CD4-positive, alpha-beta T cell (primary cell): ENCODE data around the gene PAPSS1. TPM values are rescaled to one million over a fixed set of nuclear protein-coding genes. Genes with fewer than 3 reads are reported as not detected.

Experiments used
- ATAC-seq: fragments of 200-7000 bp; cut with Tn5 transposase; one replicate; pipeline ENCODE4 v1.10.0; 2022; ENCODE audit warnings: mild to moderate bottlenecking; ENCODE audit not compliant: poor library complexity
- CTCF ChIA-PET: fragments of 350-600 bp; sonication (Branson Sonifier 250); formaldehyde crosslinking; loops from one replicate; lab custom pipeline; 2021; ENCODE audit warnings: antibody characterized with exemption, inconsistent platforms; lab: Charles Lee
- POLR2A ChIA-PET: fragments of 350-600 bp; sonication (Branson Sonifier 250); formaldehyde crosslinking; loops from one replicate; lab custom pipeline; 2021; ENCODE audit warnings: antibody characterized with exemption, inconsistent platforms; lab: Charles Lee
- DNase-seq, 14 experiments: peaks; one replicate each; pipeline ENCODE4 v3.0.0-alpha.2; 2013 to 2020; ENCODE audit warnings: mixed read lengths in 2 of 14
- H3K27ac ChIP-seq, 2 donors: one replicate each; pipeline versions ENCODE4 v1.5.1 to v1.7.0; 2013; ENCODE audit warnings: low read length in 2 of 2, low read depth in 1 of 2, mild to moderate bottlenecking in 1 of 2
- H3K27me3 ChIP-seq, 2 experiments: 1 replicate in 1 of 2; 2 replicates in 1 of 2; pipeline versions ENCODE4 v1.6.1 to v1.7.0; 2013; ENCODE audit warnings: low read length in 2 of 2, control low read depth in 1 of 2, mild to moderate bottlenecking in 1 of 2, moderate library complexity in 1 of 2; ENCODE audit not compliant: insufficient read depth in 2 of 2, control insufficient read depth in 1 of 2
- H3K36me3 ChIP-seq: one replicate; pipeline ENCODE4 v1.6.1; 2013; ENCODE audit warnings: low read length, control low read depth; ENCODE audit not compliant: insufficient read depth
- H3K4me1 ChIP-seq: one replicate; pipeline ENCODE4 v1.6.1; 2013; ENCODE audit warnings: low read length, control low read depth; ENCODE audit not compliant: insufficient read depth
- H3K4me3 ChIP-seq: one replicate; pipeline ENCODE4 v1.5.1; 2013; ENCODE audit warnings: mild to moderate bottlenecking, low read length, moderate library complexity
- H3K9me3 ChIP-seq, 2 experiments: 1 replicate in 1 of 2; 2 replicates in 1 of 2; pipeline versions ENCODE4 v1.6.1 to v1.7.0; 2013; ENCODE audit warnings: low read length in 2 of 2, mild to moderate bottlenecking in 2 of 2, control low read depth in 1 of 2, moderate library complexity in 1 of 2; ENCODE audit not compliant: control insufficient read depth in 1 of 2, insufficient read depth in 1 of 2
- H3K27ac Mint-ChIP-seq: one replicate; pipeline ENCODE4 v1.8.0; 2020; ENCODE audit warnings: mixed read lengths
- H3K27me3 Mint-ChIP-seq: one replicate; pipeline ENCODE4 v1.8.0; 2021; ENCODE audit warnings: mixed read lengths
- H3K36me3 Mint-ChIP-seq: one replicate; pipeline ENCODE4 v1.8.0; 2021; ENCODE audit warnings: low read depth, mixed read lengths
- H3K4me1 Mint-ChIP-seq: one replicate; pipeline ENCODE4 v1.8.0; 2021; ENCODE audit warnings: low read depth, mixed read lengths
- H3K4me3 Mint-ChIP-seq: one replicate; pipeline ENCODE4 v1.8.0; 2020; ENCODE audit warnings: mild to moderate bottlenecking, mixed read lengths
- H3K9me3 Mint-ChIP-seq: one replicate; pipeline ENCODE4 v1.8.0; 2020; ENCODE audit warnings: mixed read lengths
- CTCF ChIP-seq: fragments of 200-600 bp; IDR thresholded peaks from one replicate; pipeline ENCODE4 v1.8.0; 2022; ENCODE audit warnings: antibody characterized with exemption, mild to moderate bottlenecking
- intact Hi-C, 2 experiments: fragments of 100-400 bp; cut with DNase I in 1 of 2; cut with micrococcal nuclease in 1 of 2; formaldehyde crosslinking; loops; one replicate each; pipeline versions ENCODE4 v1.15.1 to v1.9.0; 2023 to 2025; cut with DNase I, micrococcal nuclease
- total RNA-seq, 174 experiments: library from RNA in 2 of 174; stranded (reverse) in 2 of 174; gene quantifications; one replicate each; pipeline ENCODE4 v1.2.3 and lab custom pipeline; 2021 to 2026

PAPSS1 gene
- total RNA-seq, 2 experiments from 2014 or later, result 5.6 to 6.6 TPM

GRCh38 chr4:107648178-107648991, 71.6 kb downstream of the PAPSS1 start:
- ATAC-seq, result no peak
- DNase-seq, result no peak
- Mint-ChIP-seq H3K27ac (no peak overlapping the region), H3K36me3 (peaks cover 83% of the 10 kb centered on the region), H3K27me3 (no peaks in the 10 kb centered on the region), H3K4me1 (no peaks in the 10 kb centered on the region), H3K4me3 (no peak overlapping the region), H3K9me3 (no peaks in the 10 kb centered on the region)
- Histone ChIP-seq H3K36me3 (peaks cover 28% of the 10 kb centered on the region), H3K4me3 (no peak overlapping the region), H3K27ac (no peak overlapping the region), H3K4me1 (no peaks in the 10 kb centered on the region), H3K27me3 (no peaks in the 10 kb centered on the region), H3K9me3 (no peaks in the 10 kb centered on the region)
- no peak for TF ChIP-seq CTCF
- intact Hi-C loops, result no loop called here
- ChIA-PET POLR2A (no interaction called here), CTCF (no interaction called here)

- ATAC-seq, result no peak
- Mint-ChIP-seq H3K4me1 (no peaks in the 10 kb centered on the region), H3K9me3 (no peaks in the 10 kb centered on the region), H3K27me3 (no peaks in the 10 kb centered on the region), H3K4me3 (no peak overlapping the region), H3K36me3 (peaks cover 83% of the 10 kb centered on the region), H3K27ac (no peak overlapping the region)
- H3K36me3 ChIP-seq, result peaks cover 26% of the 10 kb centered on the region
- H3K9me3 ChIP-seq, result no peaks in the 10 kb centered on the region
- H3K27ac ChIP-seq, result no peak overlapping the region
- H3K4me1 ChIP-seq, result no peaks in the 10 kb centered on the region
- H3K27me3 ChIP-seq, result no peaks in the 10 kb centered on the region
- no peak for DNase-seq
- intact Hi-C loops, result no loop called here
- POLR2A ChIA-PET, result no interaction called here
- CTCF ChIA-PET, result no interaction called here
- TF ChIP-seq CTCF, result no peak
- H3K4me3 ChIP-seq, result no peak overlapping the region
These were observed 72.4 kb downstream of the PAPSS1 start for GRCh38 chr4:107647591-107647990.

- no peak overlapping the region for H3K27ac Mint-ChIP-seq
- H3K4me1 Mint-ChIP-seq, result no peaks in the 10 kb centered on the region
- no peak for ATAC-seq
- DNase-seq, result no peak
- ChIA-PET POLR2A (no interaction called here), CTCF (no interaction called here)
- no peaks in the 10 kb centered on the region for H3K27me3 ChIP-seq
- intact Hi-C loops, result no loop called here
- no peaks in the 10 kb centered on the region for H3K4me1 ChIP-seq
- no peaks in the 10 kb centered on the region for H3K9me3 Mint-ChIP-seq
- peaks cover 64% of the 10 kb centered on the region for H3K36me3 Mint-ChIP-seq
- peaks cover 17% of the 10 kb centered on the region for H3K36me3 ChIP-seq
- H3K27me3 Mint-ChIP-seq, result no peaks in the 10 kb centered on the region
- H3K4me3 Mint-ChIP-seq, result no peak overlapping the region
- no peak overlapping the region for H3K27ac ChIP-seq
- no peaks in the 10 kb centered on the region for H3K9me3 ChIP-seq
- no peak overlapping the region for H3K4me3 ChIP-seq
- no peak for TF ChIP-seq CTCF
These were observed 74.4 kb downstream of the PAPSS1 start for GRCh38 chr4:107645604-107646003.
